ENCODE results near the gene CRISP1.

GRCh38 chr6:49815166-49815565, 51.2 kb downstream of the CRISP1 start:
- no peak for TF ChIP-seq CTCF (IDR thresholded peaks at IDR 0.05)
- no peak for TF ChIP-seq POLR2A (IDR thresholded peaks at IDR 0.05)
